GM18873 (cell line): ENCODE data around the gene HK3.

Experiments
- ATAC-seq: cut with Tn5 transposase; IDR thresholded peaks from one replicate; pipeline ENCODE4 v1.9.1; 2021; ENCODE audit warnings: mild to moderate bottlenecking, moderate library complexity, moderate number of reproducible peaks; ENCODE audit not compliant: unreplicated experiment, low FRiP score

The HK3 gene

DNA sequence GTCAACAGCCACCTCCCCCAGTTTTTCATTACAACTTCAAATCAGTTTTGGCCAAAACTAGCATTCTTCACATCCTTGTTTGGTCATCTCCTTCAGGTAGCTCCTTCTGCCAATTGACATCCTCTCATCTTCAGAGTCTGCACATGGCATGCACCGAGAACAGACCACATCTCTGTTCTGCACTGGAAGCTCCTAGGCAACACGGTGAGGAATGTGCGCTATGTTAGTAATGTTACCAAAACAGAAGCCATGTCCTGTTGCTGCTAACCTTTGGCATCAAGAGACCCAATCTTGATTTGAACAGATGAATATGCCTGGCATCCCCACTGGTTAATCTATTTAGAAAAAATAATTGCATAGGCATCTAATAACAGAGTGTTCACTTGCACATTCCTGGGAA lies 5.1 kb upstream of the HK3 start:
- no peak for ATAC-seq

- no peak for ATAC-seq
These were observed 3.9 kb upstream of the HK3 start for GRCh38 chr5:176902911-176903664.

DNA sequence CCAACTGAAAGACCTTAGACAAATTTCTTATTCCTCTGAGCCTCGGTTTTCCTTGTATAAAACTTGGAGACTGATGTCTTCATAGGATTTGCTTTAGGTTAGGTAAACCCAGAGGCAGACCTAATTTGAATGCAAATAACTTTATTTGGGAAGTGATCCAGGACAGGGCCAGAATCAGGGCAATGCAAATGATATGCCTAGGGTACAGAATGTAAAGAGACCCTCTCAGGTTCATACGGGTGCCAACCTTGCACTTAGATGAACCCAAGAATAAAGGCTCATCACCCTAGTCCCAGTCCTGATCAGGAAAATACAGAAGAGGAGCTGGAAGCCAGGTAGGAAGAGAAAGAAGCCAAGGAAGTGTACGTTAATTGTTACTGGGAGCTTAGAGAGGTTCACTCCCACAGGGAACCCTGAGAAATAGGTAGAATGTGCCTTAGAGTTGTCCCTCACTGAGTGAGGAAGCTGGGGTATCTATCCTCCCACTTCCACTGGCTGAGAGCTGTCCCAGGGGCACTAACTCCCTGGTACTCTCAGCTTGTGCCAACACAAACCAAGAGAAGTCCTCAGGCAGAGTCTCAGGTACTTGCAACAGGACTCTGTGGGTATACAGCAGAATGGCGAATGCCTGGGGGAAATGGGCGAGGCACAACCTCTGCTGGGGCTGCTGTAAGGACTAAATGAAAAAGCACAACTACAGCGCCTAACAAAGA lies 3.1 kb upstream of the HK3 start:
- ATAC-seq, result no peak

GRCh38 chr5:176901260-176902101 lies 2.3 kb upstream of the HK3 start:
- ATAC-seq, result no peak

DNA sequence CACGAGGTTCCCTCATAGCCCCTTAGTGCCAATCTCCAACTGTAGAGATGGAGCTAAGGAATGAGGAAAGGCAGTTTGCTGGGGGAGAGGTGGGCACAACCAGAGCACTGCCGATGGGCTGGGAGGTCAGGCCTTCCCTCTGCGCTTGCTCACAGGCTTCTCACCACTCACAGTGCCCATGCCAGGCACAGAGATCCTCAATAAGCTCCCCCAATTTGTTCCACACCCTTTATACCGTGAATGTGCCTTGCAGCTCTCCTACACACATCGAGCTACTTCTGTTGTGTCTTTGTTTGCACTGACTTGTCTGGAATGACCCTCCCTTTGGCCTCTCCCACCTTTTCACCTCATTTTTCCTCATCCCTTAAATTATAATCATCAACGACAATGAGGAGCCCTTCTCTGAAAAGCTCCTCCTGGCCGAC lies 1.6 kb upstream of the HK3 start:
- ATAC-seq, result no peak

GRCh38 chr5:176899946-176900779 lies 1.0 kb upstream of the HK3 start:
- no peak for ATAC-seq

- no peak for ATAC-seq
These were observed 1.9 kb downstream of the HK3 start for GRCh38 chr5:176897263-176897662.

GRCh38 chr5:176895831-176896230 lies 3.3 kb downstream of the HK3 start:
- no peak for ATAC-seq

DNA sequence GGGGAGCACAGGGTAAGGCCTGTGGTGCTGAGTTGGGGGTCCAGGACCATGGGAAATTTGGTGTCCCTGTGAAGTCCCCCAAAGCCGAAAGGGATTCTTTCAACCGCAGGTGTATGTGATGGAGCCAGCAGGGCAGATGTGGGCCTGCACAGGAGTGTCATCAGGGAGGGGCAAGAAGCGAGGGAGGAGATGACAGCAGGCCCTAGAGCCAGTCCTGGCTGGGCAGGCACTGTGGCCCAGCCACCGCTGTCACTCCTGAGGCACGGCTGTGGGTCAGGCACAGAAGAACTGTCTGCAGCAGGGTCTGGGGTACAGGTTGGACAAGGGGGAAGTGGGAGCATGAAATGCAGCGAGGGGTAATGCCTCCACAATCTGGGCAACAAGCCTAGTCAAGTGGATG lies 4.8 kb downstream of the HK3 start:
- no peak for ATAC-seq

GRCh38 chr5:176892663-176893062 lies 6.5 kb downstream of the HK3 start:
- no peak for ATAC-seq

DNA sequence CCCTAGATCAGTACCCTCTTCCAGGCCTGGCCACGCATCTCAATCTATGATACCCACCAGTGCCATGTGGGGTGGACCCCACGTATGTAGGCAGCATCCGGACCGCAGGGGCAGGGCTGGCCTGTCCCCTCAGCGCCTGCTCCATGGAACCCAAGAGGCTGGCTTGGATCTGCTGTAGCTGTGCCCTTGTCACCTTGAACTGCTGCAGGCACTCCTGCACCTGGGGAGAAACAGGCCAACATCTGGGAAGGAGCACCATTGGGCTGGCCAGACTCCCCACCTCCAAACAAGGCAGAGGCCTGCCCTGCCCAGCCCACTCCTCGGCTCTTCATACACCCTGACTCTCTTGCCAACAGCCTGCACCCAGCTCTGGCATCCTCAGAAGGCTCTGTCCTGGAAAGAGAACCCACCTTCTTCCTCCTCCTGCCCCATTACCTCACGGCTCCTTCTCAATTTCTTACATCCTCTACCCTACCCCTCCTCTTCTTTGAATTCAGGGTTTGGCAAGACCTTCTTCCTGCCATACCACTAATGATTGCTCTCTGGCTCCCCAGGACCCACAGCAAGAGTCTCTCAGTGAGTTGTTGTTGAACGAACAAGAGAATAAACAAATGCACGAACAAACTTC lies 7.7 kb downstream of the HK3 start:
- ATAC-seq, result no peak

DNA sequence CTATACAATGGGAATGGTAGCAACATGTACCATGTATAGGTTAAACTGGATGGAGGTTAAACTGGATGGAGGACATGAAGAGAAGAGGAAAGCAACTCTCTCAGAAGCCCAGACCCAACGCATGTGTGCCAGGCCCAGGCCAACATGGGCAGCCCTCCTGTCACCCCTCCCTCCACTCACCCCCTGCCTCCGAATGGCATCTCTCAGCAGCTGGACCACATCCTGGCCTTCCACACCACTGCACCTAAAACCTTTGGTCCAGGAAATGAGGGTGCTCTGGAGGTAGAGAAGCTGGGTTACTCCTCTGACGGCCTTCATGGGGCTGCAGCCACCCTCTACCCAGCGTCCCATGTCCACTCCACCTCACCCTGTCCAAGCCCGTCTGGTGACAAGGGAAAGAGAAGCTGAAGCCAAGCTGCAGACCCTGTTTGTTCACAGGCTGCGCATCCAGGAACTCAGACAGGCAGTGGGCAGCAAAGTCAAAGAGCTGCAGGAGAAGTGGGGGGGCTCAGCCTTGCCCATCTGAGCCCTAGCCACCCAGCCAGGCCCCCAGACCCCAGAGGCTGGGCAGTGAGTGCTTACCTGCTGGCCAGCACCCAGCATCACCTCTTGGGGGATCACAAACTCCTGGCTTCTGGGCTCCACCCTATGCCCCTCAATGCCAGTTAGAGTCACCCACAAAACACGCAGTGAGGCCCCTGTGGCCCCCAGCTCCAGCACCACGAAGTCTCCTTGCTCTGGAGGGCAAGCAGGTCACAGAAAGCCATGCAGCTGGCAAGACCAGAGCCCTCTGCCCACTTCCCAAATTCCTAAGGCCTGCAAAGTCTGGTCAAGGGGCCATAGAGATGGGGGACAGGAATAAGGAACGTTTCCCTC lies 8.5 kb downstream of the HK3 start:
- ATAC-seq, result no peak

- ATAC-seq, result no peak
These were observed 9.5 kb downstream of the HK3 start for GRCh38 chr5:176889321-176890280.

GRCh38 chr5:176888865-176889165 lies 10.3 kb downstream of the HK3 start:
- ATAC-seq, result no peak

DNA sequence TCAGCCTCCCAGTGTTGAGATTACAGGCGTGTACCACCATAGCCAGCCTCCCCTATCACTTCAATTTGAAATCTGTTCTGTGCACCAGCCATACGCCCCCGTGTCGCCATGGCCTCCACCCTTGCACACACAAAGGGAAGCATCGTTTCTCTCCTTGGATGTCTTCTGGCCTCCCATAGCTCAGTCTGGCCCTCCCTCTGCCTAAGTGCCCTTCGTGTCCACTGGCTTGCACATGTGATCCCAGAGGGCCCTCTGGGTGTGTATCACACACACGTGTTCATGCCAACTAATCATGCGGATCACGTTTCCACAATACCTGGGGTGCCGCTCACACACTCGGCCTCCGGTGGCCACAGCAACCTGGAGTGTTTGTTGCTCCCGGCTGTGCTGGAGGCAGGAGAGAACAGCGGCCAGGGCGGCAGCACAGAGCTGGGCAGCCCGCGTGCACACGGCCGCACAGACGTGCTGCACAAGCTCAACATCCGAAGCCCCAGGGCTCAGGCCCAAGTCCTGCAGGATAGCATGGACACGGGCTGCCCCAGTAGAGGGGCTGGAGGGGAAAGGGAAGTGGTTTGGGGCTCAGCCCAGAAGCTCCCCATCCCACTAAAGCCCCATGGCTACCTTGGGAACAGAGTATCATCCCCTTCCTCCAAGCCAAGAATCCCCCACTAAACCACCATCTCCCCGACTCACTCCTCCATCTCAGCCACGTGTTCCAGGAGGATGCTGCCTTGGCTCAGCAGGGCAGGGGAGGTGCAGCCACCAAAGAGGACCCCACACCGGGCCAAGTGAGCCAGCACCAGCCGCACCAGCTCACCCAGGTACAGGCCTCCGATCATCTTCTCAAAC lies 10.9 kb downstream of the HK3 start:
- no peak for ATAC-seq

DNA sequence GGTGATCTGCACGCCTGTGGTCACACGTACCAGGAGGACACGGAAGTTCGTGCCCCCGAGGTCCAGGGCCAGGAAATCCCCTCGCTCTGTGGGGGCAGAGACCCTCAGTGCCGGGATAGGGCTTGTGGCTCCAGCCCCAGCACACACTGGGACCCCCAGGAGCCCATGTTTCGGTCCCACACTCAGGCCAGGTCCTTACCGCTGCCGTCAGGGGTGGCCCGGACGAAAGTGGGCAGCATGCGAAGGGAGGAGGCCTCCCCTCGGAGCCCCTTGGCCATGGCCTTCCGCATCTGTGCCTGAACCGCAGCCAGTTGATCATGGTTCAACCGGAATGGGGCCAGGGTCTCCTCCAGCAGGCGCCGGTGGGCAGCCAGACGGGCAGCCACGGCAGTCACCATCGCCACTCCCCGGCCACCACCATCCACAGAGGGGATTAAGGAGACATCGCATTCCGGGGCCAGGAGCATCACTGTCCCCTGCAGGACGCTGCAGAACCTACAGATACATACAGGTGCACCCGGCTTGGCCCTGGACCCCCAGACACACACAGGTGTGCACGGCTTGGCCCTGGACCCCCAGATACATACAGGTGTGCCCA lies 11.8 kb downstream of the HK3 start:
- no peak for ATAC-seq
